ENCODE results near the gene ERC1.

DNA sequence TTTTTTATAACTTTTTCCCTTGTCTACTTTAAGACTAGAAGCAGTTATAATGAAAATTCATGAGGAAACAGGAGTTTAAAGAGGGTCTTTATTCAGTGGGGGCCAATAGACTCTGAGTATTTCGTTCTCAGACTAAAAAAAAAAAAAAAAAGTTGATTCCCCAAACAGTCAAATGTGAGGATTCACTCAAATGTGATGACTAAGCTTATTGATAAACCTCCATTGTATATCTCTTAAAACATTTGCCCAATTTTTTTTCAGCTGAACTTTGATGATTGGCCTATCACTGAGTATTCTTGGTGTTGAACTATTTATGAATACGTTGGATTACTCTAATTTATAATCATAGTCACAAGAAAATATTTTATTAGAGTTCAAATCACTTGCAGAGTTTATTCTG is 265.3 kb downstream of the ERC1 start:
- TF ChIP-seq POLR2A (IDR thresholded peaks at IDR 0.05; ENCODE audit: low read length) (no peak), GATA1 (IDR thresholded peaks at IDR 0.05; ENCODE audit: low read depth, low read length) (no peak)
